HCT116 (cell line): ENCODE data around the gene ACSL5. TPM values are rescaled to one million over a fixed set of nuclear protein-coding genes. Genes with fewer than 3 reads are reported as not detected.

Experiments used
- ATAC-seq: fragments of 200-7000 bp; cut with Tn5 transposase; 2 replicates; pipeline ENCODE4 v1.9.1; 2020; ENCODE audit warnings: mild to moderate bottlenecking, moderate library complexity
- BruUV-seq: library from RNA; stranded (reverse); fragments of 400-500 nt; replicated peaks from 2 replicates; lab custom pipeline; 2021; lab: Mats Ljungman, UMichigan
- CTCF ChIA-PET: fragments of 300-600 bp; sonication (Branson Sonifier 250); formaldehyde crosslinking; loops from one replicate; lab custom pipeline; 2021; ENCODE audit warnings: antibody characterized with exemption; lab: Charles Lee
- POLR2A ChIA-PET: fragments of 300-600, 350-600 bp; sonication (Branson Sonifier 250); formaldehyde crosslinking; loops from one replicate; lab custom pipeline; 2021; ENCODE audit warnings: antibody characterized with exemption; lab: Charles Lee
- RAD21 ChIA-PET, 2 experiments: fragments of 300-600 bp; sonication (Branson Sonifier 250); formaldehyde crosslinking; loops; one replicate each; lab custom pipeline; 2023; ENCODE audit warnings: low total read pairs in 2 of 2; ENCODE audit not compliant: uncharacterized antibody in 2 of 2, unreplicated experiment in 2 of 2, low non-redundant PET in 1 of 2; lab: Charles Lee
- DNase-seq: peaks from one replicate; pipeline ENCODE4 v3.0.0-alpha.2; 2010; ENCODE audit warnings: low read depth, low spot score
- H2AFZ ChIP-seq: fragments of 200-600 bp; shearing (Covaris generic), sonication (generic); 2 replicates; pipeline ENCODE4 v1.6.1; 2017; ENCODE audit warnings: low read depth, mixed run types, mixed read lengths, antibody characterized with exemption, low read length; ENCODE audit not compliant: poor library complexity, severe bottlenecking
- H3K27ac ChIP-seq: 2 replicates; pipeline ENCODE4 v1.5.1; 2012; ENCODE audit warnings: low read depth, low read length
- H3K27me3 ChIP-seq: fragments of 200-600 bp; sonication (generic); 2 replicates; pipeline ENCODE4 v1.6.1; 2016; ENCODE audit warnings: mixed run types, low read length, mixed read lengths; ENCODE audit not compliant: insufficient read depth
- H3K36me3 ChIP-seq, 2 experiments: fragments of 200-500 bp in 1 of 2; fragments of 200-600 bp in 1 of 2; sonication (Bioruptor generic) in 1 of 2; sonication (generic) in 1 of 2; 2 replicates each; pipeline versions ENCODE4 v1.5.1 to v1.6.1; 2014 to 2016; ENCODE audit warnings: low read length in 2 of 2, inconsistent platforms in 1 of 2, mixed read lengths in 1 of 2, mixed run types in 1 of 2; ENCODE audit not compliant: insufficient read depth in 2 of 2, control insufficient read depth in 1 of 2
- H3K4me1 ChIP-seq, 2 experiments: fragments of 200-600 bp in 1 of 2; sonication (generic) in 1 of 2; 2 replicates each; pipeline versions ENCODE4 v1.5.1 to v1.6.1; 2012 to 2017; ENCODE audit warnings: low read length in 2 of 2, inconsistent platforms in 1 of 2, mild to moderate bottlenecking in 1 of 2, mixed read lengths in 1 of 2, mixed run types in 1 of 2, moderate library complexity in 1 of 2; ENCODE audit not compliant: insufficient read depth in 2 of 2, control insufficient read depth in 1 of 2
- H3K4me2 ChIP-seq: fragments of 200-600 bp; sonication (generic); 2 replicates; pipeline ENCODE4 v1.6.1; 2017; ENCODE audit warnings: mixed run types, low read length, mixed read lengths
- H3K4me3 ChIP-seq, 2 experiments: fragments of 200-600 bp in 1 of 2; sonication (generic) in 1 of 2; replicated peaks in 1 of 2; 2 replicates each; pipeline ENCODE4 v1.5.1; 2011 to 2016; ENCODE audit warnings: low read length in 2 of 2, control low read depth in 1 of 2, low read depth in 1 of 2, mild to moderate bottlenecking in 1 of 2, mixed read lengths in 1 of 2, mixed run types in 1 of 2
- H3K79me2 ChIP-seq: fragments of 200-600 bp; sonication (generic); 2 replicates; pipeline ENCODE4 v1.6.1; 2017; ENCODE audit warnings: mild to moderate bottlenecking, mixed run types, low read length, moderate library complexity, mixed read lengths; ENCODE audit not compliant: insufficient read depth
- H3K9ac ChIP-seq: fragments of 200-600 bp; sonication (generic); 2 replicates; pipeline ENCODE4 v1.6.1; 2016; ENCODE audit warnings: low read length, mixed read lengths
- H3K9me2 ChIP-seq: fragments of 200-600 bp; sonication (generic), shearing (Covaris generic); 2 replicates; pipeline ENCODE4 v1.6.1; 2017; ENCODE audit warnings: mixed run types, mild to moderate bottlenecking, moderate library complexity; ENCODE audit not compliant: insufficient read depth
- H3K9me3 ChIP-seq, 2 experiments: fragments of 200-500 bp in 1 of 2; fragments of 200-600 bp in 1 of 2; sonication (Bioruptor generic) in 1 of 2; sonication (generic) in 1 of 2; 2 replicates each; pipeline ENCODE4 v1.6.1; 2014 to 2017; ENCODE audit warnings: low read length in 2 of 2, mixed read lengths in 2 of 2, inconsistent platforms in 1 of 2, low read depth in 1 of 2, mild to moderate bottlenecking in 1 of 2, mixed run types in 1 of 2, moderate library complexity in 1 of 2; ENCODE audit not compliant: control insufficient read depth in 1 of 2, insufficient read depth in 1 of 2
- H4K20me1 ChIP-seq: fragments of 200-600 bp; sonication (generic), shearing (Covaris generic); 2 replicates; pipeline ENCODE4 v1.6.1; 2017; ENCODE audit warnings: mixed run types, mild to moderate bottlenecking, moderate library complexity; ENCODE audit not compliant: insufficient read depth
- POLR2AphosphoS5 ChIP-seq: IDR thresholded peaks from 2 replicates; pipeline ENCODE4 v1.6.1; 2011; ENCODE audit warnings: mild to moderate bottlenecking, low read depth, low read length, moderate library complexity
- SRF ChIP-seq: IDR thresholded peaks from 2 replicates; pipeline ENCODE4 v1.6.1; 2012; ENCODE audit warnings: low read depth
- TCF7L2 ChIP-seq: IDR thresholded peaks from 2 replicates; pipeline ENCODE4 v1.7.0; 2011; ENCODE audit warnings: borderline replicate concordance, inconsistent platforms; ENCODE audit not compliant: insufficient read depth, insufficient read length; ENCODE audit errors: extremely low read depth
- YY1 ChIP-seq: IDR thresholded peaks from 2 replicates; pipeline ENCODE4 v1.6.1; 2011; ENCODE audit warnings: low read length, low read depth, moderate library complexity, mild to moderate bottlenecking; ENCODE audit not compliant: insufficient replicate concordance; ENCODE audit errors: extremely low read depth
- ZFX ChIP-seq: fragments of 450-650 bp; IDR thresholded peaks from 2 replicates; pipeline ENCODE4 v1.6.1; 2017
- intact Hi-C: fragments of 100-400 bp; cut with micrococcal nuclease; formaldehyde crosslinking; loops from 2 replicates; pipeline ENCODE4 v1.10.0; 2022
- total RNA-seq: library from RNA; stranded (reverse); gene quantifications from one replicate; pipeline ENCODE4 v1.2.1, GENCODE V29; 2021; ENCODE audit not compliant: unreplicated experiment
- TF ChIP-seq, protein P1 (sequence below): IDR thresholded peaks from 2 replicates; pipeline ENCODE4 v1.6.1; 2011; ENCODE audit warnings: mild to moderate bottlenecking, low read length, moderate library complexity; ENCODE audit not compliant: insufficient replicate concordance; ENCODE audit errors: extremely low read depth

The ACSL5 gene
- total RNA-seq, 1 experiment from 2014 or later = 195 TPM

DNA sequence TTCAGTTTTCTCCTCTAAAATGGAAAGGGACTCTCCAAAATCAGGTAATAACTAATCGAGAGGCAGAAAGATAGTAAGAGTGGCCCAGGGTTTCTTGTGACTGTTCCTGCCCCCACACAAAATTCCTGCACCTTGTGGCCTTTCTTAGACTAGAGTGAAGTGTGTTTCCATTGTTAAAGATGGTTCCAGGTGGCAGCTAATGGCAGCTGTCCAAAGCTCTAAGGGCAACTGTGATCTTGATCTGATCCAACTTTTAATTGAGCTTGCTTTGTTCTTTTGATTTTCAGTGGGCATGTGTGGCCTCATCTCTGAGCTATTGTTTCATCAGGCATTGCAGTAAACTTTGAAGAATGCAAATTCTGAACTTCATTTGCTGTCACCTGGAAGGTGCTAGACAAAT lies 19.4 kb downstream of the ACSL5 start:
- no peaks in the 10 kb centered on the region for H4K20me1 ChIP-seq
- no TSS peak for BruUV-seq
- TF ChIP-seq POLR2AphosphoS5 (no peak), YY1 (no peak), ZFX (no peak), TCF7L2 (no peak), SRF (no peak)
- TF ChIP-seq, protein P1, sequence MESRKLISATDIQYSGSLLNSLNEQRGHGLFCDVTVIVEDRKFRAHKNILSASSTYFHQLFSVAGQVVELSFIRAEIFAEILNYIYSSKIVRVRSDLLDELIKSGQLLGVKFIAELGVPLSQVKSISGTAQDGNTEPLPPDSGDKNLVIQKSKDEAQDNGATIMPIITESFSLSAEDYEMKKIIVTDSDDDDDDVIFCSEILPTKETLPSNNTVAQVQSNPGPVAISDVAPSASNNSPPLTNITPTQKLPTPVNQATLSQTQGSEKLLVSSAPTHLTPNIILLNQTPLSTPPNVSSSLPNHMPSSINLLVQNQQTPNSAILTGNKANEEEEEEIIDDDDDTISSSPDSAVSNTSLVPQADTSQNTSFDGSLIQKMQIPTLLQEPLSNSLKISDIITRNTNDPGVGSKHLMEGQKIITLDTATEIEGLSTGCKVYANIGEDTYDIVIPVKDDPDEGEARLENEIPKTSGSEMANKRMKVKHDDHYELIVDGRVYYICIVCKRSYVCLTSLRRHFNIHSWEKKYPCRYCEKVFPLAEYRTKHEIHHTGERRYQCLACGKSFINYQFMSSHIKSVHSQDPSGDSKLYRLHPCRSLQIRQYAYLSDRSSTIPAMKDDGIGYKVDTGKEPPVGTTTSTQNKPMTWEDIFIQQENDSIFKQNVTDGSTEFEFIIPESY = no peak
- TF ChIP-seq, all 23 proteins: peak for 0
- H3K4me3 ChIP-seq = no peak overlapping the region
- H3K36me3 ChIP-seq = peaks cover 12 to 20% of the 10 kb centered on the region in 2 experiments; a peak in 3 of 4 replicates
- no peaks in the 10 kb centered on the region for H3K9me3 ChIP-seq
- RAD21 ChIA-PET = no interaction called here
- POLR2A ChIA-PET = interaction anchor here (0.9 to 2.0 kb wide), 3 partner anchors 8 to 19 kb away, joined by 5 to 7 read pairs (median 6); partner anchors contain the start of gene ACSL5
- H3K4me1 ChIP-seq = peaks cover 81 to 86% of the 10 kb centered on the region in 2 experiments
- peak overlapping the region; percentile 34 for H3K9ac ChIP-seq
- H2AFZ ChIP-seq = no peak overlapping the region
- DNase-seq (no peak), ATAC-seq (no peak)
- intact Hi-C loops = no loop called here
- CTCF ChIA-PET = interaction anchor here (1.4 kb wide), 1 partner anchor 42 kb away, joined by 4 read pairs; no protein-coding TSS in a partner anchor
- no peaks in the 10 kb centered on the region for H3K9me2 ChIP-seq
- H3K79me2 ChIP-seq = peaks cover 78% of the 10 kb centered on the region
- H3K27ac ChIP-seq = peak overlapping the region; percentile 62
- no peaks in the 10 kb centered on the region for H3K27me3 ChIP-seq
- peak overlapping the region; percentile 51 for H3K4me2 ChIP-seq
